Tibial artery (tissue), 4 donors: ENCODE results near the gene TIE1.

Experiments used
- DNase-seq, 2 donors: peaks; one replicate each; pipeline ENCODE4 v3.0.0-alpha.2; 2019
- H3K27ac ChIP-seq, 2 donors: fragments of 200-600 bp; sonication (generic) in 1 of 2; 1 replicate in 1 of 2; 2 replicates in 1 of 2; pipeline ENCODE4 v1.5.1; 2018 to 2019; ENCODE audit warnings: mild to moderate bottlenecking in 1 of 2
- H3K27me3 ChIP-seq, 2 donors: fragments of 200-600 bp; sonication (generic) in 1 of 2; one replicate each; pipeline versions ENCODE4 v1.5.1 to v1.6.0; 2016 to 2019
- H3K36me3 ChIP-seq, 3 donors: fragments of 200-600 bp; sonication (generic) in 2 of 3; one replicate each; pipeline ENCODE4 v1.5.1; 2016 to 2019; ENCODE audit warnings: mild to moderate bottlenecking in 2 of 3
- H3K4me1 ChIP-seq, 4 donors: fragments of 200-600 bp; sonication (generic) in 2 of 4; 1 replicate in 3 of 4; 2 replicates in 1 of 4; pipeline ENCODE4 v1.5.1; 2016 to 2019
- H3K4me3 ChIP-seq, 2 donors: fragments of 200-600 bp; sonication (generic) in 1 of 2; 1 replicate in 1 of 2; 2 replicates in 1 of 2; pipeline ENCODE4 v1.5.1; 2018 to 2019; ENCODE audit warnings: mild to moderate bottlenecking in 2 of 2
- H3K9me3 ChIP-seq, 3 donors: fragments of 200-600 bp; sonication (generic) in 1 of 3; one replicate each; pipeline ENCODE4 v1.5.1; 2016 to 2019
- CTCF ChIP-seq, 2 experiments: fragments of 200-600 bp in 1 of 2; fragments of 450-650 bp in 1 of 2; IDR thresholded peaks; one replicate each; pipeline ENCODE4 v1.5.1; 2017 to 2019; ENCODE audit warnings: antibody characterized with exemption in 2 of 2, mild to moderate bottlenecking in 1 of 2, moderate library complexity in 1 of 2
- intact Hi-C: fragments of 100-400 bp; cut with DNase I; formaldehyde crosslinking; loops from one replicate; pipeline ENCODE4 v1.15.0; 2023; ENCODE audit warnings: low total_unique reads

TIE1 gene

GRCh38 chr1:43255438-43256210 is 45.2 kb upstream of the TIE1 start:
- intact Hi-C loops = no loop called here
- DNase-seq = peak in 1 of 2 donors; percentile 53

GRCh38 chr1:43256675-43257570 is 43.9 kb upstream of the TIE1 start:
- Histone ChIP-seq H3K27me3 (no peaks in the 10 kb centered on the region), H3K36me3 (no peaks in the 10 kb centered on the region), H3K4me3 (no peak overlapping the region), H3K4me1 (no peaks in the 10 kb centered on the region), H3K9me3 (no peaks in the 10 kb centered on the region), H3K27ac (no peak overlapping the region)
- intact Hi-C loops = no loop called here
- peak in 1 of 2 donors; percentile 38 for DNase-seq
- no peak for TF ChIP-seq CTCF (IDR thresholded peaks at IDR 0.05)

More at GRCh38 chr1:43255438-43256210, 45.2 kb upstream of the TIE1 start:
- Histone ChIP-seq H3K4me3 (no peak overlapping the region), H3K9me3 (no peaks in the 10 kb centered on the region), H3K27ac (no peak overlapping the region), H3K36me3 (no peaks in the 10 kb centered on the region), H3K4me1 (no peaks in the 10 kb centered on the region), H3K27me3 (no peaks in the 10 kb centered on the region)
- TF ChIP-seq CTCF (IDR thresholded peaks at IDR 0.05) = no peak

- no peak for DNase-seq
- H3K27ac ChIP-seq = no peak overlapping the region
- H3K4me1 ChIP-seq = no peaks in the 10 kb centered on the region
- no peaks in the 10 kb centered on the region for H3K9me3 ChIP-seq
- intact Hi-C loops = no loop called here
- H3K36me3 ChIP-seq = no peaks in the 10 kb centered on the region
- H3K4me3 ChIP-seq = no peak overlapping the region
- no peak for TF ChIP-seq CTCF (IDR thresholded peaks at IDR 0.05)
- H3K27me3 ChIP-seq = no peaks in the 10 kb centered on the region
Observed at GRCh38 chr1:43258370-43258769, 42.4 kb upstream of the TIE1 start.

- no peak for TF ChIP-seq CTCF (IDR thresholded peaks at IDR 0.05)
- Histone ChIP-seq H3K27ac (no peak overlapping the region), H3K27me3 (peaks cover 0 to 14% of the 10 kb centered on the region in 2 donors), H3K9me3 (no peaks in the 10 kb centered on the region), H3K36me3 (no peaks in the 10 kb centered on the region), H3K4me3 (no peak overlapping the region), H3K4me1 (peaks cover 0 to 3% (median 0%) of the 10 kb centered on the region in 4 donors)
- DNase-seq = no peak
- intact Hi-C loops = no loop called here
Observed at GRCh38 chr1:43265431-43265830, 35.4 kb upstream of the TIE1 start.

- no peak for DNase-seq
- no peaks in the 10 kb centered on the region for H3K36me3 ChIP-seq
- H3K9me3 ChIP-seq = no peaks in the 10 kb centered on the region
- H3K27ac ChIP-seq = no peak overlapping the region
- H3K4me1 ChIP-seq = peaks cover 0 to 15% (median 0%) of the 10 kb centered on the region in 4 donors
- no peak overlapping the region for H3K4me3 ChIP-seq
- intact Hi-C loops = no loop called here
- TF ChIP-seq CTCF (IDR thresholded peaks at IDR 0.05) = no peak
- H3K27me3 ChIP-seq = peaks cover 0 to 22% of the 10 kb centered on the region in 2 donors
Observed at GRCh38 chr1:43266881-43267280, 33.9 kb upstream of the TIE1 start.
